ENCODE data around the gene ZNF684.

GRCh38 chr1:40582116-40582515, 50.7 kb downstream of the ZNF684 start:
- no peak for TF ChIP-seq CTCF (IDR thresholded peaks at IDR 0.05; ENCODE audit: insufficient read depth, low read length, poor library complexity, severe bottlenecking)
- TF ChIP-seq EZH2phosphoT487 (conservative IDR thresholded peaks at IDR 0.05; ENCODE audit: low read length), result no peak

Measured in SU-DHL-6 (cell line).